PC-3 (cell line): ENCODE measurements around the gene GABRB3. TPM values are rescaled to one million over a fixed set of nuclear protein-coding genes. Genes with fewer than 3 reads are reported as not detected.
A peak's percentile ranks its signal among the peaks of the same experiment; 100 is the strongest.

Experiments used
- ATAC-seq: fragments of 200-7000 bp; cut with Tn5 transposase; 2 replicates; pipeline ENCODE4 v1.9.1; 2020; ENCODE audit warnings: mild to moderate bottlenecking, moderate library complexity
- BruUV-seq: library from RNA; stranded (reverse); fragments of 400-500 nt; replicated peaks from 2 replicates; lab custom pipeline; 2021; lab: Mats Ljungman, UMichigan
- CTCF ChIA-PET: fragments of 300-600 bp; sonication (Branson Sonifier 250); formaldehyde crosslinking; loops from one replicate; lab custom pipeline; 2022; ENCODE audit warnings: antibody characterized with exemption; lab: Charles Lee
- POLR2A ChIA-PET: fragments of 300-600 bp; sonication (Branson Sonifier 250); formaldehyde crosslinking; loops from one replicate; lab custom pipeline; 2022; ENCODE audit warnings: antibody characterized with exemption; ENCODE audit not compliant: unreplicated experiment; lab: Charles Lee
- DNase-seq: peaks from one replicate; pipeline ENCODE4 v3.0.0-alpha.2; 2015
- H2AFZ ChIP-seq: fragments of 300-600 bp; sonication (generic); 2 replicates; pipeline ENCODE4 v1.6.0; 2016; ENCODE audit warnings: antibody characterized with exemption, low read length
- H3F3A ChIP-seq: fragments of 300-600 bp; sonication (generic); one replicate; pipeline ENCODE4 v1.6.0; 2017; ENCODE audit warnings: antibody characterized with exemption, low read length, control low read depth, mild to moderate bottlenecking; ENCODE audit not compliant: unreplicated experiment
- H3K27ac ChIP-seq: fragments of 300-600 bp; sonication (generic); 2 replicates; pipeline ENCODE4 v1.5.1; 2016; ENCODE audit warnings: mild to moderate bottlenecking, low read length
- H3K27me3 ChIP-seq: fragments of 300-600 bp; sonication (generic); 2 replicates; pipeline ENCODE4 v1.6.1; 2016; ENCODE audit warnings: low read length, mixed read lengths
- H3K36me3 ChIP-seq: fragments of 300-600 bp; sonication (generic); 2 replicates; pipeline ENCODE4 v1.6.1; 2016; ENCODE audit warnings: low read depth, mixed run types, low read length, mixed read lengths
- H3K4me1 ChIP-seq: fragments of 300-600 bp; sonication (generic); 2 replicates; pipeline ENCODE4 v1.5.1; 2016; ENCODE audit warnings: low read length; ENCODE audit not compliant: insufficient read depth
- H3K4me2 ChIP-seq: fragments of 300-600 bp; sonication (generic); 2 replicates; pipeline ENCODE4 v1.6.0; 2016; ENCODE audit warnings: low read length
- H3K4me3 ChIP-seq: fragments of 300-600 bp; sonication (generic); 2 replicates; pipeline ENCODE4 v1.5.1; 2016; ENCODE audit warnings: mild to moderate bottlenecking, low read length, mixed read lengths
- H3K79me2 ChIP-seq: fragments of 300-600 bp; sonication (generic); 2 replicates; pipeline ENCODE4 v1.6.1; 2017; ENCODE audit warnings: low read length, mixed read lengths
- H3K9ac ChIP-seq: fragments of 300-600 bp; sonication (generic); 2 replicates; pipeline ENCODE4 v1.6.0; 2016; ENCODE audit warnings: mild to moderate bottlenecking, low read length
- H3K9me2 ChIP-seq: fragments of 300-600 bp; sonication (generic); replicated peaks from 2 replicates; pipeline ENCODE4 v1.6.1; 2016; ENCODE audit warnings: mixed run types, low read length, mixed read lengths
- H3K9me3 ChIP-seq: fragments of 300-600 bp; sonication (generic); 2 replicates; pipeline ENCODE4 v1.6.1; 2016; ENCODE audit warnings: low read length, mixed read lengths
- H4K20me1 ChIP-seq: fragments of 300-600 bp; sonication (generic); 2 replicates; pipeline ENCODE4 v1.6.1; 2016; ENCODE audit warnings: low read length, mixed read lengths
- EZH2 ChIP-seq: fragments of 300-600 bp; sonication (generic); IDR thresholded peaks from one replicate; pipeline ENCODE4 v1.6.1; 2017; ENCODE audit warnings: antibody characterized with exemption, mild to moderate bottlenecking, low read length; ENCODE audit not compliant: unreplicated experiment
- EZH2phosphoT487 ChIP-seq: fragments of 300-600 bp; sonication (generic); IDR thresholded peaks from 2 replicates; pipeline ENCODE4 v1.6.1; 2018; ENCODE audit warnings: mild to moderate bottlenecking, antibody characterized with exemption, low read length, borderline replicate concordance
- intact Hi-C: fragments of 100-400 bp; cut with micrococcal nuclease; formaldehyde crosslinking; loops from 2 replicates; pipeline ENCODE4 v1.9.0; 2023
- total RNA-seq: library from RNA; depleted of rRNA; stranded (reverse); fragments of >200 nt; gene quantifications from 2 replicates; pipeline ENCODE4 v1.2.3, GENCODE V29; 2014
- TF ChIP-seq, protein P1 (sequence below): fragments of 300-600 bp; sonication (generic); conservative IDR thresholded peaks from 2 replicates; pipeline ENCODE4 v1.5.1; 2017; ENCODE audit warnings: antibody characterized with exemption, low read depth, mild to moderate bottlenecking, low read length

The GABRB3 gene
- total RNA-seq, 1 experiment from 2014 or later = 6.1 TPM

DNA sequence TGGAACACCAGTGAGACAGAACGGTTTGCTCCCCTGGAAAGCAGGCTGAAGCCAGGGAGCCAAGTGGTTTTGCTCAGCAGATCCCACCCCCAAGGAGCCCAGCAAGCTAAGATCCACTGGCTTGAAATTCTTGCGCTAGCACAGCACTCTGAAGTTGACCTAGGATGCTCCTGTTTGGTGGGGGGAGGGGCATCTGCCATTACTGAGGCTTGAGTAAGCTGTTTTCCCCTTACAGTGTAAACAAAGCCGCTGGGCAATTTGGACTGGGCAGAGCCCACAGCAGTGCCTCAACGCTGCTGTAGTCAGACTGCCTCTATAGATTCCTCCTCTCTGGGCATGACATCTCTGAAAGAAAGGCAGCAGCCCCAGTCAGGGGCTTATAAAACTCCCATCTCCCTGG, 241.4 kb downstream of the GABRB3 start:
- DNase-seq (peak; percentile 4), ATAC-seq (no peak)
- H3K36me3 ChIP-seq = no peaks in the 10 kb centered on the region
- no peaks in the 10 kb centered on the region for H3K9me3 ChIP-seq
- no peak overlapping the region for H3K4me3 ChIP-seq
- BruUV-seq = no TSS peak
- intact Hi-C loops = no loop called here
- no peaks in the 10 kb centered on the region for H3K9me2 ChIP-seq
- H3K27me3 ChIP-seq = no peaks in the 10 kb centered on the region
- no peak overlapping the region for H3K4me2 ChIP-seq
- ChIA-PET POLR2A (no interaction called here), CTCF (no interaction called here)
- H3K9ac ChIP-seq = no peak overlapping the region
- no peaks in the 10 kb centered on the region for H3K4me1 ChIP-seq
- H2AFZ ChIP-seq = no peak overlapping the region
- TF ChIP-seq EZH2 (no peak), EZH2phosphoT487 (no peak)
- TF ChIP-seq, protein P1, sequence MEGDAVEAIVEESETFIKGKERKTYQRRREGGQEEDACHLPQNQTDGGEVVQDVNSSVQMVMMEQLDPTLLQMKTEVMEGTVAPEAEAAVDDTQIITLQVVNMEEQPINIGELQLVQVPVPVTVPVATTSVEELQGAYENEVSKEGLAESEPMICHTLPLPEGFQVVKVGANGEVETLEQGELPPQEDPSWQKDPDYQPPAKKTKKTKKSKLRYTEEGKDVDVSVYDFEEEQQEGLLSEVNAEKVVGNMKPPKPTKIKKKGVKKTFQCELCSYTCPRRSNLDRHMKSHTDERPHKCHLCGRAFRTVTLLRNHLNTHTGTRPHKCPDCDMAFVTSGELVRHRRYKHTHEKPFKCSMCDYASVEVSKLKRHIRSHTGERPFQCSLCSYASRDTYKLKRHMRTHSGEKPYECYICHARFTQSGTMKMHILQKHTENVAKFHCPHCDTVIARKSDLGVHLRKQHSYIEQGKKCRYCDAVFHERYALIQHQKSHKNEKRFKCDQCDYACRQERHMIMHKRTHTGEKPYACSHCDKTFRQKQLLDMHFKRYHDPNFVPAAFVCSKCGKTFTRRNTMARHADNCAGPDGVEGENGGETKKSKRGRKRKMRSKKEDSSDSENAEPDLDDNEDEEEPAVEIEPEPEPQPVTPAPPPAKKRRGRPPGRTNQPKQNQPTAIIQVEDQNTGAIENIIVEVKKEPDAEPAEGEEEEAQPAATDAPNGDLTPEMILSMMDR = no peak
- H3F3A ChIP-seq = no peaks in the 10 kb centered on the region
- H3K27ac ChIP-seq = no peak overlapping the region
- H4K20me1 ChIP-seq = no peaks in the 10 kb centered on the region
- H3K79me2 ChIP-seq = no peaks in the 10 kb centered on the region

DNA sequence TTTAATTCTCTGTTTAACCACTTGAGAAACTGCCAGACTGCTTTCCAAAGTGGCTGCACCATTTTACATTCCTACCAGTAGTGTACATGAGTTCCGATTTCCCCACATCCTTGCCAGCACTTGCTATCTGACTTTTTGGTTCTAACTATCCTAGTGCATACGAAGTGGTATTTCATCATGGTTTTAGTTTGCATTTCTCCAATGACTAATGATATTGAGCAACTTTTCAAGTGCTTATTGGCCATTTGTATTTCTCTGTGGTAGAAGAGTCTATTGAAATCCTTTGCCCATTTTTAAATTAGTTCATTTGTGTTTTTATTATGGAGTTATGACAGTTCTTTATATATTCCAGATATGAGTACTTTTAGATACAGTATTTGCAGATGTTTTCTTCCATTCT, 247.8 kb downstream of the GABRB3 start:
- Histone ChIP-seq H3K9me3 (no peaks in the 10 kb centered on the region), H3K4me2 (no peak overlapping the region), H3K4me1 (no peaks in the 10 kb centered on the region), H3K9ac (no peak overlapping the region), H3K36me3 (no peaks in the 10 kb centered on the region), H3K27ac (no peak overlapping the region), H4K20me1 (no peaks in the 10 kb centered on the region), H3F3A (no peaks in the 10 kb centered on the region), H3K9me2 (no peaks in the 10 kb centered on the region), H3K27me3 (peaks cover 12% of the 10 kb centered on the region; the same call in 1 of the 2 replicates), H3K4me3 (no peak overlapping the region), H2AFZ (no peak overlapping the region), H3K79me2 (no peaks in the 10 kb centered on the region)
- no TSS peak for BruUV-seq
- CTCF ChIA-PET = no interaction called here
- POLR2A ChIA-PET = no interaction called here
- TF ChIP-seq EZH2 (no peak), EZH2phosphoT487 (no peak)
- TF ChIP-seq, protein P1 = no peak
- DNase-seq (peak; percentile 4), ATAC-seq (no peak)
- intact Hi-C loops = no loop called here

DNA sequence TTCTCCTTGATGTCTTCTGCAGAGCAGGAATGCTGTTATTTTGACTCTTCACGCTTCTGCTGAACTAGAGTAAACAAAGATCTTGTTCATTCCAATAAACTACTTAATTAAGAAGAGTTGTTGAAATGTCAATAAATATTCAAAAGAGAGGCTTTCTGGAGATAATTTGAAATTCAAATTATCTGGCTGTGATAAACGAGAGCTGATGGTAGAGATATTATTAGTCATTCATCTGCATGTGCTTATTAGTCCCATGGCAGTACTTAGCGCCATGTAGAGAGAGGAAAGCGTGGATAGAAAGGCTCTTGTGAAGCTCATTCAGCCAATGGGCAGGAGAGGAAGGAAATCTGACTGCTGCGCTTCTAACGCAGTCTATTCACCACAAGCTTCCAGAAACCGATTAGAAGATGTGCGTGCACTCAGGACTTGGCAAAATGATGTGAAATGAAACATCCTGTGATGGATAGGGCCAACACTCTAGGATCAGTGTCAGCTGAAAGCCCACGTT, 251.1 kb downstream of the GABRB3 start:
- peaks cover 12% of the 10 kb centered on the region; the same call in 1 of the 2 replicates for H3K27me3 ChIP-seq
- no peaks in the 10 kb centered on the region for H3K36me3 ChIP-seq
- DNase-seq (no peak), ATAC-seq (no peak)
- no TSS peak for BruUV-seq
- TF ChIP-seq EZH2phosphoT487 = no peak
- no peak for TF ChIP-seq EZH2
- no peaks in the 10 kb centered on the region for H3K4me1 ChIP-seq
- no peak overlapping the region for H3K4me3 ChIP-seq
- no peaks in the 10 kb centered on the region for H3F3A ChIP-seq
- no peak overlapping the region for H3K27ac ChIP-seq
- no peak overlapping the region for H2AFZ ChIP-seq
- H3K9me3 ChIP-seq = no peaks in the 10 kb centered on the region
- no peaks in the 10 kb centered on the region for H3K79me2 ChIP-seq
- CTCF ChIA-PET = no interaction called here
- POLR2A ChIA-PET = no interaction called here
- intact Hi-C loops = no loop called here
- H4K20me1 ChIP-seq = no peaks in the 10 kb centered on the region
- no peaks in the 10 kb centered on the region for H3K9me2 ChIP-seq
- no peak overlapping the region for H3K4me2 ChIP-seq
- no peak overlapping the region for H3K9ac ChIP-seq
